ENCODE results near the gene DGKE.

Gene DGKE

DNA sequence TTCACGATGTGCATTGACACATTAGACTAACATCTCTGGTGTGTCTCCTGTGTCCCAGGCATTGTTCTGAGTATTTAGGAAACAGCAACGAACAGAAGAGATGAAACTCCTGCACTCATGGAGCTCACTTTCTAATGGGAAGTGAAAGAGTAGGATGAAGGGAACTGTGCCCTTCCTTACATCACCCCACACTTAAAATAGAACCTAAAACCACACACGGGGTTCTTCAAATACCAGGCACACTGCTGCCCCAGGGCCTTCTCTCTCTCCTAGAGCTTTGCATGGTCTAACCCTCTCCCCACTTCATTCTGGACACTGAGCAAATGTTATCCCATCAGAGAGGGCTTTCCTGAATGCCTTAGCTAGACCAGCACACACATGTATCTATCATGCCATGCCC lies 46.2 kb downstream of the DGKE start:
- Mint-ChIP-seq H3K27me3 (peaks cover 0 to 6% of the 10 kb centered on the region in 2 donors), H3K27ac (no peak overlapping the region), H3K4me1 (ENCODE audit: low read depth in 2 of 2) (no peaks in the 10 kb centered on the region), H3K36me3 (ENCODE audit: insufficient read depth) (no peaks in the 10 kb centered on the region), H3K4me3 (no peak overlapping the region), H3K9me3 (no peaks in the 10 kb centered on the region)
- ATAC-seq (replicated peaks) (no peak), DNase-seq (no peak)

DNA sequence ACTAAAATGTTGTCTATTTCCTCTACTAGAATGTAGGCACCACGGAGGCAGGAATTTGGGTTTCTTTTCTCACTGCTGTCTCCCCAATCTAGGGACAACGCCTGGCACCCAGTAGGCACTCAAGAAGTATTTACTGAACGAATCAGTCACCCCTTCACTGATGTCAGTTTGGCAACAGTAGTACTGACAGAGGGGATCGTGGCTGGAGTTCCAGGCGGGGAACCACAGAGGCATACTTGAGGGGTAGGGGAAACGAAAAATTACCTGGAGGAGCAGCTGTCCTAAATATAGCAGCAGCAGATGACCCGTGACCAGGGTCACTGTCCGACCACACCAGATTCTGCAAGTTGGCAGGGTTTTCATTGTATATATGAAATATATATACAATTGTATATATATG lies 46.6 kb downstream of the DGKE start:
- no peak overlapping the region for H3K27ac Mint-ChIP-seq
- H3K27me3 Mint-ChIP-seq: peaks cover 0 to 6% of the 10 kb centered on the region in 2 donors
- no peak overlapping the region for H3K4me3 Mint-ChIP-seq
- H3K36me3 Mint-ChIP-seq (ENCODE audit: insufficient read depth): peaks cover under 1% of the 10 kb centered on the region
- no peaks in the 10 kb centered on the region for H3K4me1 Mint-ChIP-seq (ENCODE audit: low read depth in 2 of 2)
- H3K9me3 Mint-ChIP-seq: no peaks in the 10 kb centered on the region
- no peak for DNase-seq
- ATAC-seq (replicated peaks): no peak

- ATAC-seq (replicated peaks) (no peak), DNase-seq (no peak)
- H3K36me3 Mint-ChIP-seq (ENCODE audit: insufficient read depth): peaks cover 7% of the 10 kb centered on the region
- no peaks in the 10 kb centered on the region for H3K9me3 Mint-ChIP-seq
- no peak overlapping the region for H3K4me3 Mint-ChIP-seq
- no peaks in the 10 kb centered on the region for H3K4me1 Mint-ChIP-seq (ENCODE audit: low read depth in 2 of 2)
- no peaks in the 10 kb centered on the region for H3K27me3 Mint-ChIP-seq
- H3K27ac Mint-ChIP-seq: peak overlapping the region in 1 of 2 donors; percentile 44
Measured at GRCh38 chr17:56881685-56882295, 47.8 kb downstream of the DGKE start.

DNA sequence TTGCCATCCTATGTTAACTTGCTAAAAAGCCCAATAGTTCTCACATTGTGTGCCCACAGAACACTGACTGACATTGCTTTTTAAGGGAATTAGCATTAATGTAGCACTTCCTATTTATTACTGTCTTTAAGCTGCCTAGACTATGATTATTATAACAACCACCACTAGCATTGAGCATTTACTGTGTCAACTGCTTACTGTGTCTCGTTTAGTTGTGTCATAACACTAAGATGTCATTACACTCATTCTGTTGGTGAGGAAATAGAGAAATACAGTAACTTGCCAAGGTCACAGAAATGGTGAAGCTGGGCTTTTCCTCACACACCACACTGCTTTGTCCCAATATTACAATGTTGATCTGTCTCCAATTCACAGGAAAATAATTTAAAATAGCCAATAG lies 49.7 kb downstream of the DGKE start:
- H3K27me3 Mint-ChIP-seq: no peaks in the 10 kb centered on the region
- H3K27ac Mint-ChIP-seq: no peak overlapping the region
- DNase-seq (no peak), ATAC-seq (replicated peaks) (no peak)
- peaks cover 12% of the 10 kb centered on the region for H3K36me3 Mint-ChIP-seq (ENCODE audit: insufficient read depth)
- H3K4me1 Mint-ChIP-seq (ENCODE audit: low read depth in 2 of 2): no peaks in the 10 kb centered on the region
- no peak overlapping the region for H3K4me3 Mint-ChIP-seq
- no peaks in the 10 kb centered on the region for H3K9me3 Mint-ChIP-seq

DNA sequence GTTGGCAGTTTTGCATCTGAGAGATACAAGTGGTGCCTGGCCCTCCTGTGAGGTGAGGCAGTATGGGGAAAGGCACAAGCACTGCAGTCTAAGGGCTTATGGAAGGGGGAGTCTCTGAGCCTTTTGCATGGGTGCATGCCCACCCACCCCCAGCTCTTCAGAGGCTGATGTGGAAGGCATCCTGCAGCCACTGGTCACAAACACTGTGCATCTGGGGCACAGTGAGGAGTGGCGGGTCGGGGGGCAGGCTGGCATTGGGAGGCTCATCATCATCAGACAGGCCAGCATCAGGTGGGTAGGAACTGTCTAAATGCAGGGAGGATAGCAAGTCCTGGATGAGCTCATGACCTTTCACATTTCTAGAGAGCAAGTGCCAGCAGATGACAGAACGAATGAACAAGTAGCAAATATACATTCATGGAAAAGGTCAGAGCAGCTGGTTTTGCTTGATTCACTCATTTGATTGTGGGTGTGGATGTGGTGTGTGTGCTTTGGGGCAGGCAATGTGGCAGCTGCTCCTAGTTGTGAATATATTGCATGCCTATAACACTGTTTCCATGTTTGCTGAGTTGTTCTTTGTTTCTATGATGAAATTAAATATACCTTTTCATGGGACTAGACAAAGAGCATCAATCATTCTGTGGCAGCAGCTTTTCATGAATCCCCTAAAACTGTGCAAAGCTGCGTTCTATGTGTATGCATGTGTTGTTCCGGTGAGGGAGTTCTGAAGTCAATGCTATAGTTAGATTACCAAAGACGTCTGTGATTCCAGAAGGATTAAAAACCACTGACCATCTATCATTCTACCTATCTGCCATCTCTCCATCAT lies 50.7 kb downstream of the DGKE start:
- Mint-ChIP-seq H3K36me3 (ENCODE audit: insufficient read depth) (peaks cover 12% of the 10 kb centered on the region), H3K27ac (no peak overlapping the region), H3K4me1 (ENCODE audit: low read depth in 2 of 2) (no peaks in the 10 kb centered on the region), H3K27me3 (no peaks in the 10 kb centered on the region), H3K4me3 (no peak overlapping the region), H3K9me3 (no peaks in the 10 kb centered on the region)
- no peak for DNase-seq
- no peak for ATAC-seq (replicated peaks)

- no peak overlapping the region for H3K27ac Mint-ChIP-seq
- no peak for ATAC-seq (replicated peaks)
- peaks cover 12% of the 10 kb centered on the region for H3K36me3 Mint-ChIP-seq (ENCODE audit: insufficient read depth)
Measured at GRCh38 chr17:56885312-56885657, 51.3 kb downstream of the DGKE start.

GRCh38 chr17:56886288-56886731 lies 52.4 kb downstream of the DGKE start:
- ATAC-seq (replicated peaks): no peak
- H3K27ac Mint-ChIP-seq: peak overlapping the region; percentile 49 to 83
- H3K36me3 Mint-ChIP-seq (ENCODE audit: insufficient read depth): peaks cover 12% of the 10 kb centered on the region
- H3K4me3 Mint-ChIP-seq: no peak overlapping the region
- DNase-seq: no peak
- no peaks in the 10 kb centered on the region for H3K27me3 Mint-ChIP-seq
- no peaks in the 10 kb centered on the region for H3K9me3 Mint-ChIP-seq
- no peaks in the 10 kb centered on the region for H3K4me1 Mint-ChIP-seq (ENCODE audit: low read depth in 2 of 2)

More at GRCh38 chr17:56885312-56885657, 51.3 kb downstream of the DGKE start:
- H3K4me1 Mint-ChIP-seq (ENCODE audit: low read depth in 2 of 2): no peaks in the 10 kb centered on the region
- H3K27me3 Mint-ChIP-seq: no peaks in the 10 kb centered on the region
- no peaks in the 10 kb centered on the region for H3K9me3 Mint-ChIP-seq
- H3K4me3 Mint-ChIP-seq: no peak overlapping the region
- DNase-seq: no peak

- no peak for DNase-seq
- no peak for ATAC-seq (replicated peaks)
- Mint-ChIP-seq H3K27me3 (no peaks in the 10 kb centered on the region), H3K4me1 (ENCODE audit: low read depth in 2 of 2) (no peaks in the 10 kb centered on the region), H3K36me3 (ENCODE audit: insufficient read depth) (peaks cover 12% of the 10 kb centered on the region), H3K27ac (no peak overlapping the region), H3K9me3 (no peaks in the 10 kb centered on the region), H3K4me3 (no peak overlapping the region)
Measured at GRCh38 chr17:56887105-56887504, 53.2 kb downstream of the DGKE start.

DNA sequence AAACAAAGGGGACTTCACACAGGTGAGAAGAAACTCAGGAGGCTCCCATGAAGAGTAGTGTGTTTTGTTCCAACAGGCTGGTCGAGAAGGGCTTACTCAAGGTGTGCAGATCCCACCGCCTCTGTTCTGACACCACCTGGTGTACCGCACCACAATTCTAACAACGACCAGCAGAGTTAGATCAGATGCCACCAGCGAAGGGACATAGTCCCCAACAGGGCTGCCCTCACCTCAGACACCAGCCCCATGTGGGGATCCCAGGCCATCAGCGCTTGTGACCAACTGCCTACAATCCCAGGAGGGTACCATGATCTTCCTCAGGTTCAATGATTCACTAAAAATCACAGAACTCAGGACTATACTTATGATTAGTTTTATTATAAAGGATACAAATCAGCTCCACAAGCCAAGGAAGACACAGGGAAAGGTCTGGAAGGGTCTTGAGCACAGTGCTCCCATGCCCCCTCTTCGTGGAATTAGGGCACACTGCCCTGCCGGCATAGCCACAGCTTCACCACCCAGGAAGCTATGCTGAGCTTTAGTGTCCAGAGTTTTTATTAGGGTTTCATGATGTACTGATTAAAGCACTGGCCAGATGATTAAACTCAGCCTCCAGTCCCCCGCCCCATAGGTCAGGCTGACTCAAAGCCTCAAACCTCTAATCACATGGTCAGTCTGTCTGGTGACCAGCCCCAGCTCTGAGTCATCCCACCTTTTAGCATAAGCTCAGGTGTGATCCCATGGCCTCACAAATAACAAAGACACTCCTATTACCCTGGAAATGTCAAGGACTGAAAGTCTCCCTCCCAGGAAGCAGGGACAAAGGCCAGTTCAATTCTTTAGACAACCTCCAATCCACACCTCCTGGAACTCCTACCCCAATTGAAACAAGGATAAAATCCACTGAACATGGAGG lies 53.9 kb downstream of the DGKE start:
- Mint-ChIP-seq H3K9me3 (no peaks in the 10 kb centered on the region), H3K27me3 (no peaks in the 10 kb centered on the region), H3K36me3 (ENCODE audit: insufficient read depth) (peaks cover 12% of the 10 kb centered on the region), H3K4me3 (no peak overlapping the region), H3K27ac (no peak overlapping the region), H3K4me1 (ENCODE audit: low read depth in 2 of 2) (no peaks in the 10 kb centered on the region)
- no peak for DNase-seq
- ATAC-seq (replicated peaks): no peak

DNA sequence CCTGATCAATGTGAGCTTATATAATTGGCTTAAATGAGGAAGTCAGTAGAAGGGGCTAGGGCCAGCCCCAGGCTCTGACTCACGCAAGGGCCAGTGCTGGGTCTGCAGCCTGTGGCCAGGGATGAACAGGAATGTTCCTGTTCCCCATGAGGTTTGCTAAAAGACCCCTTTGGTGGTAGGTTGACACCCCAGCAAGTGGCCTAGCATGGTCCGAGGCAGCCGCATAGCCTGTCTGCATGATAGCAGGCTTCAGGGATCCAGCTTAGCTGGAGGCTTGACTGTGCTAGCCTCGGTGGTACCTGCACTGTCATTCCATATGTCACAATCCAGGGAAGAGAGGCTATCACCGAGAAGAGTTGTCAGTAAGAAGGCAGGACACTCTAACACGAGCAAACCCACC lies 56.4 kb downstream of the DGKE start:
- H3K27ac Mint-ChIP-seq: no peak overlapping the region
- DNase-seq (no peak), ATAC-seq (replicated peaks) (no peak)
- H3K4me3 Mint-ChIP-seq: no peak overlapping the region
- H3K36me3 Mint-ChIP-seq (ENCODE audit: insufficient read depth): peaks cover 24% of the 10 kb centered on the region
- H3K4me1 Mint-ChIP-seq (ENCODE audit: low read depth in 2 of 2): no peaks in the 10 kb centered on the region
- no peaks in the 10 kb centered on the region for H3K27me3 Mint-ChIP-seq
- no peaks in the 10 kb centered on the region for H3K9me3 Mint-ChIP-seq

GRCh38 chr17:56890906-56891674 lies 57.1 kb downstream of the DGKE start:
- no peak for ATAC-seq (replicated peaks)
- no peak for DNase-seq
- Mint-ChIP-seq H3K36me3 (ENCODE audit: insufficient read depth) (peaks cover 23% of the 10 kb centered on the region), H3K27me3 (no peaks in the 10 kb centered on the region), H3K4me1 (ENCODE audit: low read depth in 2 of 2) (no peaks in the 10 kb centered on the region), H3K27ac (no peak overlapping the region), H3K9me3 (no peaks in the 10 kb centered on the region), H3K4me3 (no peak overlapping the region)

DNA sequence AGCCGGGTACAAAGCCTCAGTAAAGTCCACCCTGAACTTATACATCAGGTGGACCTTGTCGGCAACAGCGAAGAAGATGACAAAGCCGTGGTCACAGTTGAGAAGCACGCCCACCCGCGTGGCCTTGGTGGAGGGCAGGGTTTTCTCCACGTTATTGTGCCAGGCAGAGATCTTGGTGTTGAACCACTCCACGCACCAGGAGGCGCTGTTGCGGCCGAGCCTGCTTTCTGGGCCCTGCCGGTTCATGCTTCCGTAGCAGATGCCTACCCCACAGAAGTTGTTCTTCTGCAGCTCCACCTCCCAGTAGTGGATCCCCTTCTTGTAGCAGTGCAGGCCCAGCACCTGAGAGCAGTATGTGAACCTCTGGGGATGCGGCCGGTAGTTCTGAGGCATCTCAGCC lies 57.8 kb downstream of the DGKE start:
- Mint-ChIP-seq H3K4me1 (ENCODE audit: low read depth in 2 of 2) (no peaks in the 10 kb centered on the region), H3K27ac (no peak overlapping the region), H3K9me3 (no peaks in the 10 kb centered on the region), H3K36me3 (ENCODE audit: insufficient read depth) (peaks cover 26% of the 10 kb centered on the region), H3K27me3 (no peaks in the 10 kb centered on the region), H3K4me3 (no peak overlapping the region)
- ATAC-seq (replicated peaks) (peak; percentile 51), DNase-seq (peak; percentile 40 to 44 (median 42))

DNA sequence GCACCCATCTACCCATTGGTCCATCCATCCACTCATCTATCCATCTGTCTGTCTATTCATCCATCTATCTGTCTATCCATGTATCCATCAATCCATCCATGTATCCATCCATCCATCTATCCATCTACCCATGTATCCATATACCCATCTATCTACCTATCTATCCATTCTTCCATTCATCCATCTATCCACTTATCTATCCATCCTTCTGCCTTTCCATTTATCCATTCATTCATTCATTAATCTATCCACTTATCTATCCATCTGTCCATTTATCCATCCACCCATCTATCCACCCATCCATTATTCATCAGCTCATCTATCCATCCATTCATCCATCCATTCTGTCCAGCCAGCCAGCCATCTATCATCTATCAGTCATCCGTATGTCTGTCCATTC lies 58.4 kb downstream of the DGKE start:
- ATAC-seq (replicated peaks): no peak
- no peak overlapping the region for H3K27ac Mint-ChIP-seq
- no peaks in the 10 kb centered on the region for H3K9me3 Mint-ChIP-seq
- H3K27me3 Mint-ChIP-seq: no peaks in the 10 kb centered on the region
- no peak for DNase-seq
- H3K4me3 Mint-ChIP-seq: no peak overlapping the region
- peaks cover 0 to 2% of the 10 kb centered on the region in 2 donors for H3K4me1 Mint-ChIP-seq (ENCODE audit: low read depth in 2 of 2)
- peaks cover 28% of the 10 kb centered on the region for H3K36me3 Mint-ChIP-seq (ENCODE audit: insufficient read depth)

Measured in effector memory CD8-positive, alpha-beta T cell (primary cell).